Testis (tissue), 3 donors: ENCODE measurements around the gene CDK11B. TPM values are rescaled to one million over a fixed set of nuclear protein-coding genes. Genes with fewer than 3 reads are reported as not detected.

Experiments used
- DNase-seq: peaks from one replicate; pipeline ENCODE4 v3.0.0-alpha.2; 2019
- H3K27ac ChIP-seq, 2 donors: fragments of 200-600 bp; sonication (generic); one replicate each; pipeline ENCODE4 v1.5.1; 2019
- H3K27me3 ChIP-seq: fragments of 200-600 bp; sonication (generic); one replicate; pipeline ENCODE4 v1.5.1; 2019
- H3K36me3 ChIP-seq: fragments of 200-600 bp; sonication (generic); one replicate; pipeline ENCODE4 v1.5.1; 2017; ENCODE audit warnings: low read depth; ENCODE audit errors: missing control alignments
- H3K4me1 ChIP-seq: fragments of 200-600 bp; sonication (generic); one replicate; pipeline ENCODE4 v1.5.1; 2019
- H3K4me3 ChIP-seq, 2 donors: fragments of 200-600 bp; sonication (generic); one replicate each; pipeline ENCODE4 v1.5.1; 2017 to 2019
- H3K9me3 ChIP-seq: fragments of 200-600 bp; sonication (generic); one replicate; pipeline ENCODE4 v1.5.1; 2017
- POLR2A ChIP-seq: fragments of 450-650 bp; IDR thresholded peaks from one replicate; pipeline ENCODE4 v1.6.1; 2017; ENCODE audit warnings: antibody characterized with exemption, mild to moderate bottlenecking, moderate library complexity
- WGBS, 2 donors: methylation state at CpG; one replicate each; pipeline ENCODE4 v1.1.5; 2018; 5-methylcytosine and 5-hydroxymethylcytosine counted together
- intact Hi-C: fragments of 100-400 bp; cut with DNase I; formaldehyde crosslinking; loops from one replicate; pipeline ENCODE4 v1.15.1; 2023; ENCODE audit warnings: low total_unique reads
- polyA plus RNA-seq: library from polyadenylated mRNA; stranded (reverse); fragments of 350-450 nt; fragmentation: Illumina TruSeq; extraction: RNeasy Lipid Tissue Mini Kit (QIAGEN cat#74804); gene quantifications from one replicate; pipeline ENCODE4 v1.2.3, GENCODE V29; 2014; ENCODE audit warnings: low read depth, low replicate concordance; ENCODE audit not compliant: insufficient read depth
- total RNA-seq, 2 donors: library from RNA; depleted of rRNA; stranded (reverse); fragments of >200 nt; gene quantifications; one replicate each; pipeline ENCODE4 v1.2.3, GENCODE V29; 2016
- TF ChIP-seq, protein P1 (sequence below), 3 experiments: fragments of 450-650 bp in 2 of 3; fragments of 200-600 bp in 1 of 3; sonication (generic) in 1 of 3; IDR thresholded peaks; one replicate each; pipeline ENCODE4 v1.5.1; 2016 to 2019; ENCODE audit warnings: antibody characterized with exemption in 3 of 3, mild to moderate bottlenecking in 2 of 3, moderate library complexity in 1 of 3

The CDK11B gene
- total and polyA plus RNA-seq, 3 donors from 2014 or later: 48.1 to 57.7 (median 56.0) TPM

DNA sequence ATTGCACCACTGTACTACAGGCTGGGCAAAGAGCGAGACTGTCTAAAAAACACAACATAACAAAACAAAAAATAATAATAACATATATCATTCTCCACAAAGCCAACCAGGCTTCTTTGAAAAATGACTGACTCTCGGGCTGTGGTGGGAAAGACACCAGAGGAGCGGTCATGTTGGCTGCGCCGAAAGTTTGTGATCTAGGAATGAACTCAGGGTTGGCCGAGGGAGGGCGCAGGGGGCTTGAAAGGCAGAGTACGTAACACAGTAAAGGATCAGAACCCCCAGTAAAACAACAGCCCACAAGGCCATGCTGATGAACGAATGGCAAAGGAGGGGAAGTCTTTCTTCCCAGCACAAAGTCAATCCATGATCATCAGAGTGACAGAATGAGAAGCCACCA, 29.0 kb upstream of the CDK11B start:
- Histone ChIP-seq H3K27me3 (no peaks in the 10 kb centered on the region), H3K27ac (no peak overlapping the region), H3K4me1 (no peaks in the 10 kb centered on the region), H3K9me3 (no peaks in the 10 kb centered on the region), H3K4me3 (no peak overlapping the region), H3K36me3 (no peaks in the 10 kb centered on the region)
- no peak for DNase-seq
- intact Hi-C loops: no loop called here
- TF ChIP-seq POLR2A: no peak
- TF ChIP-seq, protein P1, sequence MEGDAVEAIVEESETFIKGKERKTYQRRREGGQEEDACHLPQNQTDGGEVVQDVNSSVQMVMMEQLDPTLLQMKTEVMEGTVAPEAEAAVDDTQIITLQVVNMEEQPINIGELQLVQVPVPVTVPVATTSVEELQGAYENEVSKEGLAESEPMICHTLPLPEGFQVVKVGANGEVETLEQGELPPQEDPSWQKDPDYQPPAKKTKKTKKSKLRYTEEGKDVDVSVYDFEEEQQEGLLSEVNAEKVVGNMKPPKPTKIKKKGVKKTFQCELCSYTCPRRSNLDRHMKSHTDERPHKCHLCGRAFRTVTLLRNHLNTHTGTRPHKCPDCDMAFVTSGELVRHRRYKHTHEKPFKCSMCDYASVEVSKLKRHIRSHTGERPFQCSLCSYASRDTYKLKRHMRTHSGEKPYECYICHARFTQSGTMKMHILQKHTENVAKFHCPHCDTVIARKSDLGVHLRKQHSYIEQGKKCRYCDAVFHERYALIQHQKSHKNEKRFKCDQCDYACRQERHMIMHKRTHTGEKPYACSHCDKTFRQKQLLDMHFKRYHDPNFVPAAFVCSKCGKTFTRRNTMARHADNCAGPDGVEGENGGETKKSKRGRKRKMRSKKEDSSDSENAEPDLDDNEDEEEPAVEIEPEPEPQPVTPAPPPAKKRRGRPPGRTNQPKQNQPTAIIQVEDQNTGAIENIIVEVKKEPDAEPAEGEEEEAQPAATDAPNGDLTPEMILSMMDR (IDR thresholded peaks at IDR 0.05): no peak
- WGBS, 2 donors: 90 to 95% methylated on average over 9 of the region's 9 CpGs

DNA sequence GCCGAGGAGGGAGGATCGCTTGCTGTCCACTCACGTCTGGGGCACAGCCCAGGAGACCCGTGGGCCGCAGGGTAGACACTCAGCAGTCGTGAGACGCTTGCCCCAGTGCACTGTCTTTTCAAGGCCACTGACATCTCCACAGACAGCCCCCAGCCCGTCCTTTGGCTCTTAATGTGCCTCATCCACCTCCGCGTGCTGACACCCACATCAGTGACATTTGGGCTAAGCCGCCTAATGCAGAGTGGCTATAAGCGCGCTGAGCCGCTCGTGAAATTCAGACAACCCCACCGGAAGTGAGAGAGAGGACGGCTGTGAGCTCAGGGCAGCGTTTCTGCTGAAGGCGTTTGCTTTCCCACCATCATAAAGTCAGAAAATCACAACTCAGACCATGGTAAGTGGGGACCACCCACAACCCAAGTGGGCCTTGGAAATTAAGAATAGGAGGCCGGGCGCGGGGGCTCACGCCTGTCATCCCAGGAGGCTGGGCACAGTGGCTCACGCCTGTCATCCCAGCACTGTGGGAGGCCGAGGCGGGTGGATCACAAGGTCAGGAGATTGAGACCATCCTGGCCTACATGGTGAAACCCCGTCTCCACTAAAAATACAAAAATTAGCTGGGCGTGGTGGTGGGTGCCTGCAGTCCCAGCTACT, 25.4 kb upstream of the CDK11B start:
- Histone ChIP-seq H3K36me3 (no peaks in the 10 kb centered on the region), H3K27ac (no peak overlapping the region), H3K9me3 (no peaks in the 10 kb centered on the region), H3K4me3 (no peak overlapping the region), H3K4me1 (peaks cover 7% of the 10 kb centered on the region), H3K27me3 (no peaks in the 10 kb centered on the region)
- TF ChIP-seq, protein P1 (IDR thresholded peaks at IDR 0.05): no peak
- no peak for TF ChIP-seq POLR2A
- WGBS, 2 donors: 72 to 75% methylated on average over 16 to 28 of the region's 28 CpGs
- intact Hi-C loops: no loop called here
- no peak for DNase-seq

DNA sequence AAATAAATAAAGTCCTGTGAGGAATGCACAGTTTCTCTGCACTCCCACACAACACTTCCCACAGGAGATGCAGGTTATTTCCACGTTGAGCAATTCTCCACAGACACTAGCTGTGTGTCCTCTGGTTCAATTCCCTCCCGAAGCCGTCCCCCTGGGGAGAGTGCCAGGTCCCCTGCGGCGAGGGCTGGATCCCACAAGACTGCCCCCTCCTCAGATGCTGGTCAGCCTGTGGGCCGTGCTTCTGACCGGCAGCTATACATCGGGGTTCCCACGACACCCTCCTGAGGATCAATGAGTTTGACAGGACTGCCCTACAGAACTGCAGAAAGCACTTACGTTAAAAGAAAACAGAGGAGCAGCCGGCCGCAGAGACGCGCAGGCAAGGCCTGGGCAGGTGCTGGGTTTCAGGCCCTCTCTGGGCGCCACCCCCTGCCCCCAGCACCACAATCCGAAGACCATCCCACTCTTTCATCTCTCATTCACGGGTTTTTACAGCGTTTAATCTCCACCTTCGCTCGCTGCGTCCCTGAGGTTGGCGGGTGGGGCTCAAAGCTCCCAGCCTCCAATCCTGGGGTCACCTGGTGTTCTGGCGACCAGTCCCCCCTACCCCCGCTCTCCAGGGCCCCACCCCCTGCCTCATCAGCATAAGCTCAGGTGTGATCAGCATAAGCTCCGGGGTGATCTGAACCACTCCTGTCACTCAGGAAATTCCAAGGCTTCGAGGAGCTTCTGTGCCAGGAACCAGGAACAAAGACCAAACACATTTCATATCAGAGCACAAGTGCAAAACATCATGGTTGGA, 24.5 kb upstream of the CDK11B start:
- H3K4me3 ChIP-seq: no peak overlapping the region

DNA sequence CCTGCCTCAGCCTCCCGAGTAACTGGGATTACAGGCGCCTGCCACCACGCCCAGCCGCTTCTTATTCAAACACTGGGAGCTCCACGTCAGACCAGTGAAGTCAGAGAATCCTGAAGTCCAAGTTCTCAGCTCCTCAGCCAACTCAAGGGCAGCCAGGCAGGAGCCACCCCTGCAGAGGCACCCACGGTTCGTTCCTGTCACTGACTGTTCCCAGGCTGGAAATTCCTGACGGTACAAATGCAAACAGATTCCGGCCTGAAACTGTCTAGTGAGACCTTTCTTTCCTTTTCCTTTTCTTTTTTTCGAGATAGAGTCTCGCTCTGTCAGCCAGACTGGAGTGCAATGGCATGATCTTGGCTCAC, 22.1 kb upstream of the CDK11B start:
- H3K4me1 ChIP-seq: peaks cover 13% of the 10 kb centered on the region
- 50 to 63% methylated on average over 11 of the region's 11 CpGs for WGBS, 2 donors
- intact Hi-C loops: no loop called here
- H3K27me3 ChIP-seq: no peaks in the 10 kb centered on the region
- H3K9me3 ChIP-seq: no peaks in the 10 kb centered on the region
- TF ChIP-seq, protein P1 (IDR thresholded peaks at IDR 0.05): no peak
- no peak for TF ChIP-seq POLR2A
- H3K36me3 ChIP-seq: no peaks in the 10 kb centered on the region
- DNase-seq: no peak
- H3K4me3 ChIP-seq: no peak overlapping the region
- no peak overlapping the region for H3K27ac ChIP-seq

More for the DNA sequence above, 24.5 kb upstream of the CDK11B start:
- no peaks in the 10 kb centered on the region for H3K9me3 ChIP-seq
- TF ChIP-seq, protein P1 (IDR thresholded peaks at IDR 0.05): no peak
- no peak for TF ChIP-seq POLR2A
- H3K27ac ChIP-seq: no peak overlapping the region
- intact Hi-C loops: no loop called here
- no peak for DNase-seq
- peaks cover 11% of the 10 kb centered on the region for H3K4me1 ChIP-seq
- H3K27me3 ChIP-seq: no peaks in the 10 kb centered on the region
- no peaks in the 10 kb centered on the region for H3K36me3 ChIP-seq
- WGBS, 2 donors: 61 to 64% methylated on average over 24 to 26 of the region's 26 CpGs
